Gastrocnemius medialis (tissue), 4 donors: ENCODE results near the gene DCC. TPM values are rescaled to one million over a fixed set of nuclear protein-coding genes. Genes with fewer than 3 reads are reported as not detected.

ENCODE experiments used
- ATAC-seq, 2 donors: fragments of 150-250 bp; one replicate each; pipeline ENCODE4 v1.9.1; 2016
- DNase-seq, 2 donors: peaks; one replicate each; pipeline ENCODE4 v3.0.0-alpha.2; 2019
- H3K27ac ChIP-seq, 4 donors: fragments of 200-600 bp; sonication (generic); 1 replicate in 1 of 4; 2 replicates in 3 of 4; pipeline ENCODE4 v1.5.1; 2016 to 2018; ENCODE audit warnings: mild to moderate bottlenecking in 2 of 4, moderate library complexity in 1 of 4
- H3K27me3 ChIP-seq, 3 donors: fragments of 200-600 bp; sonication (generic) in 2 of 3; 1 replicate in 1 of 3; 2 replicates in 2 of 3; pipeline versions ENCODE4 v1.5.1 to v1.6.0; 2016 to 2019; ENCODE audit warnings: mild to moderate bottlenecking in 1 of 3, moderate library complexity in 1 of 3
- H3K36me3 ChIP-seq, 2 donors: fragments of 200-600 bp; sonication (generic) in 1 of 2; one replicate each; pipeline ENCODE4 v1.5.1; 2017 to 2018
- H3K4me1 ChIP-seq, 2 donors: fragments of 200-600 bp; sonication (generic) in 1 of 2; one replicate each; pipeline ENCODE4 v1.5.1; 2016 to 2017; ENCODE audit warnings: mild to moderate bottlenecking in 2 of 2
- H3K4me3 ChIP-seq, 4 donors: fragments of 200-600 bp; sonication (generic) in 3 of 4; 1 replicate in 1 of 4; 2 replicates in 3 of 4; pipeline ENCODE4 v1.5.1; 2016 to 2019; ENCODE audit warnings: mild to moderate bottlenecking in 2 of 4
- H3K9me3 ChIP-seq, 3 donors: fragments of 200-600 bp; sonication (generic) in 2 of 3; 1 replicate in 1 of 3; 2 replicates in 2 of 3; pipeline ENCODE4 v1.5.1; 2016 to 2019
- POLR2A ChIP-seq, 2 donors: fragments of 450-650 bp; IDR thresholded peaks; one replicate each; pipeline ENCODE4 v1.6.1; 2017; ENCODE audit warnings: antibody characterized with exemption in 2 of 2, mild to moderate bottlenecking in 2 of 2, moderate library complexity in 2 of 2
- in situ Hi-C, 4 donors: fragments of 200-750 bp; cut with MboI; loops; one replicate each; pipeline versions ENCODE4 v1.15.0 to v1.8.0; 2017; ENCODE audit warnings: low sequenced_read_pairs in 4 of 4
- intact Hi-C: fragments of 100-400 bp; cut with DNase I; formaldehyde crosslinking; loops from one replicate; pipeline ENCODE4 v1.15.1; 2023; ENCODE audit warnings: low total_unique reads
- total RNA-seq, 4 donors: library from RNA; depleted of rRNA; stranded (reverse); fragments of >200 nt; gene quantifications; one replicate each; pipeline versions ENCODE4 v1.1.0 to v1.2.3, GENCODE V29; 2016
- TF ChIP-seq, protein P1 (sequence below), 5 experiments: fragments of 450-650 bp in 3 of 5; fragments of 200-600 bp in 2 of 5; sonication (generic) in 2 of 5; IDR thresholded peaks in 4 of 5; conservative IDR thresholded peaks in 1 of 5; 1 replicate in 4 of 5; 2 replicates in 1 of 5; pipeline ENCODE4 v1.5.1; 2016 to 2019; ENCODE audit warnings: antibody characterized with exemption in 5 of 5, mild to moderate bottlenecking in 3 of 5, moderate library complexity in 3 of 5

The DCC gene
- total RNA-seq, 4 donors from 2014 or later: not detected

DNA sequence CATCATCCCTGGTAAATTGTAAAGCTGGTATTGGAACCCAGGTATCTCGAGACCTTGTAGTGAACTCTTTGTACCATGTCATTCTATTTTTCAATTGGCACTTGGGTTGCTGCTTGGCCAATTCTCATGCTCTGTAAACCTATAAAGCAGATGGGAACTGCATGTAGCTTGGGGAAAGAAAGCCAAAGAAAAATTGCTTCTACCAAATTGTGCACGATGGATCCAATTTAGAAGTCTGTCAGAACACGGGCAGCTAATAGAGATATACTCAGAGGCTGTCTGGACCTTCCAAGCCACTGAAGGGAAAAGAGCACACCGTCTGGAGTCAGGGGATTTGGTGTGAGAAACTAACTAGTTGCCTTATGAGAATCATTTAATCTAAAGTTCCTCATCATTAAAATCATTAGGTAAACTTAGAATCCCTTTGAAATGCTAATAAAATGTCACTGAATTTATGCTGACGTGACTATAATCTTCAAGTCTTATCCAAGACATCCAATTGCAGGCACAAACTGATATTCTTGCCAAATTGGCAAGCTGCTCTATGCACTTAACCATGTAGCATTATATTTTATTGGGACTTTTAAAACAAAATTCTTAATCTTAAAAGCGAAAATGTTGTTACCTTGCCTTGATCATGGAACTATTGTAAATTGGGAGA lies 206.8 kb downstream of the DCC start:
- ATAC-seq: no peak
- intact Hi-C loops (no loop called here), in situ Hi-C loops (no loop called here)
- Histone ChIP-seq H3K4me1 (no peaks in the 10 kb centered on the region), H3K36me3 (no peaks in the 10 kb centered on the region), H3K27ac (no peak overlapping the region), H3K9me3 (no peaks in the 10 kb centered on the region), H3K4me3 (no peak overlapping the region), H3K27me3 (no peaks in the 10 kb centered on the region)
- TF ChIP-seq, protein P1, sequence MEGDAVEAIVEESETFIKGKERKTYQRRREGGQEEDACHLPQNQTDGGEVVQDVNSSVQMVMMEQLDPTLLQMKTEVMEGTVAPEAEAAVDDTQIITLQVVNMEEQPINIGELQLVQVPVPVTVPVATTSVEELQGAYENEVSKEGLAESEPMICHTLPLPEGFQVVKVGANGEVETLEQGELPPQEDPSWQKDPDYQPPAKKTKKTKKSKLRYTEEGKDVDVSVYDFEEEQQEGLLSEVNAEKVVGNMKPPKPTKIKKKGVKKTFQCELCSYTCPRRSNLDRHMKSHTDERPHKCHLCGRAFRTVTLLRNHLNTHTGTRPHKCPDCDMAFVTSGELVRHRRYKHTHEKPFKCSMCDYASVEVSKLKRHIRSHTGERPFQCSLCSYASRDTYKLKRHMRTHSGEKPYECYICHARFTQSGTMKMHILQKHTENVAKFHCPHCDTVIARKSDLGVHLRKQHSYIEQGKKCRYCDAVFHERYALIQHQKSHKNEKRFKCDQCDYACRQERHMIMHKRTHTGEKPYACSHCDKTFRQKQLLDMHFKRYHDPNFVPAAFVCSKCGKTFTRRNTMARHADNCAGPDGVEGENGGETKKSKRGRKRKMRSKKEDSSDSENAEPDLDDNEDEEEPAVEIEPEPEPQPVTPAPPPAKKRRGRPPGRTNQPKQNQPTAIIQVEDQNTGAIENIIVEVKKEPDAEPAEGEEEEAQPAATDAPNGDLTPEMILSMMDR (IDR thresholded peaks at IDR 0.05 in 4 of 5, conservative IDR thresholded peaks at IDR 0.05 in 1 of 5): no peak
- TF ChIP-seq POLR2A (IDR thresholded peaks at IDR 0.05): no peak
- DNase-seq: no peak

DNA sequence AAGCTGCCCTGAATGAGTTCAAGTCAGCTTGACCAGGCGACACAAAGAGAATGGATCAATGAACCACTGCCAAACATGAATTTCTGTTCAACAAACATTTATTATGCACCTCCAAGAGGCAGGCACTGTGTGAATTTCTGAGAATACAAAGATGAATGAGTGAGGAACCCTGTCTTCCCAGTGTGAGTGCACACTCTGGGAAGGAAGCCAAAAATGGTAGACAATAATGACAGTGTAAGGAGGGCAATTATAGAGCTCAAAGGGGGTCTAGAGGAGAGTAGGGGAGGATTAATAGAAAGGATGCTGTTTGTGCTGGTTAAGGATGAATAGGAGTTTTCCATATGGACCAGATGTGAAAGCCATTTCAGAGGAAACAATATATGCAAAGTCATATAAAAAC lies 213.4 kb downstream of the DCC start:
- H3K4me1 ChIP-seq: no peaks in the 10 kb centered on the region
- no peak for ATAC-seq
- H3K36me3 ChIP-seq: no peaks in the 10 kb centered on the region
- intact Hi-C loops (no loop called here), in situ Hi-C loops (no loop called here)
- H3K27ac ChIP-seq: no peak overlapping the region
- H3K4me3 ChIP-seq: no peak overlapping the region
- no peaks in the 10 kb centered on the region for H3K27me3 ChIP-seq
- no peaks in the 10 kb centered on the region for H3K9me3 ChIP-seq
- TF ChIP-seq, protein P1 (IDR thresholded peaks at IDR 0.05 in 4 of 5, conservative IDR thresholded peaks at IDR 0.05 in 1 of 5): no peak
- no peak for TF ChIP-seq POLR2A (IDR thresholded peaks at IDR 0.05)
- DNase-seq: no peak

DNA sequence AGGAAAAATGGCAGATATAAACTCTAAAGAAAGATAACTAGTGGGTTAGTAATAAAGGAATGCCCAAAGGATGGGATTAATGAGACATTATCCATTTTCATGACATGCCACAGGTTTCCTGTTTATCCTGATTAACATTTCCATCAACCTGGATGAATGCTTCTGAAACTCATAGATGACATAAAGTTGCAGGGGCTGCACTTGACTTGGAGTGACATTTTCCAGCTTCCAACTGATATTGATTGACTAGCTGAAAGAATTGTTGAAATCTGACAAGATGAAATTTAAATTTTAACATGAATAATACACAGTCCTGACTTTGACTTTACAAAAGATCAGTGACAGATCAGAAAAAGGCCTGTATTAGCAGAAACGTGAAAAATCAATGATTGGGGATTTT lies 214.2 kb downstream of the DCC start:
- H3K36me3 ChIP-seq: no peaks in the 10 kb centered on the region
- H3K27me3 ChIP-seq: no peaks in the 10 kb centered on the region
- DNase-seq: no peak
- no peak overlapping the region for H3K27ac ChIP-seq
- intact Hi-C loops (no loop called here), in situ Hi-C loops (no loop called here)
- H3K9me3 ChIP-seq: no peaks in the 10 kb centered on the region
- no peak overlapping the region for H3K4me3 ChIP-seq
- TF ChIP-seq, protein P1 (IDR thresholded peaks at IDR 0.05 in 4 of 5, conservative IDR thresholded peaks at IDR 0.05 in 1 of 5): no peak
- no peak for TF ChIP-seq POLR2A (IDR thresholded peaks at IDR 0.05)
- no peak for ATAC-seq
- no peaks in the 10 kb centered on the region for H3K4me1 ChIP-seq

DNA sequence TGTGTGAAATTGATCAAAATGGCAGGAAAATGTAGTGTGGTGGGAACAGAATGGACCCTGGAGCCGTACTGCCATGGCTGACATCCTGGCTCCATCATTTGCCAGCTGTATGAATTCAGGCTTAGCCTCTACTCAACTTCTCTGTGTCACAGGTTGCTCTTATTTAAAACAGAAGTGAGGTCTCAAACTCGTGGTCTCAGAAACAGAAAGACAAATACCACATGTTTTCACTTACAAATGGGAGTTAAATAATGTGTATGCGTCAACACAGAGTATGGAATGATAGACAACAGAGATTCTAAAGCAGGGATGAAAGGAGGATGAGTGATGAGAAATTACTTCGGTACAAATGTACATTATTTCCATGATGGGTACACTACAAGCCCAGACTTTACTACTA lies 227.4 kb downstream of the DCC start:
- H3K27ac ChIP-seq: no peak overlapping the region
- in situ Hi-C loops (no loop called here), intact Hi-C loops (no loop called here)
- no peaks in the 10 kb centered on the region for H3K27me3 ChIP-seq
- no peaks in the 10 kb centered on the region for H3K9me3 ChIP-seq
- no peaks in the 10 kb centered on the region for H3K4me1 ChIP-seq
- DNase-seq (no peak), ATAC-seq (no peak)
- no peaks in the 10 kb centered on the region for H3K36me3 ChIP-seq
- no peak overlapping the region for H3K4me3 ChIP-seq
- TF ChIP-seq, protein P1 (IDR thresholded peaks at IDR 0.05 in 4 of 5, conservative IDR thresholded peaks at IDR 0.05 in 1 of 5): no peak
- TF ChIP-seq POLR2A (IDR thresholded peaks at IDR 0.05): no peak

DNA sequence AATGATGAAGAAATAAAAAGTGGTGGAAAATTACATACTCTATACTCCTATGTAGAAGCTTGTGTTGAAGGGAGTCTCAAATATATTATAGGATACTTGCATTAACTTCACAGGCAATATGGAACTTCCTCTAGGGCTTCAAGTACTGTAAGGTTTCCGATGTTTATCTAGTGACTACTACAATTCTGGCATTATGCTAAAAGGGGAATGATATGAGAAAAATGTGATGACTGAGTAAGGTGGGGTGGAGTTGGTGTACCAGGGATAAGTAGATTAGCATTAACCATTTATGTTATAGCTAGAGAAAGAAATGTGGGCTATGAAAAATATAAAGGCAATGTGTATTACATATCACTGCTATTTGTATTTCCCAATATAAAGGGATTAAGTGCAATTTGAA lies 229.5 kb downstream of the DCC start:
- no peak for TF ChIP-seq POLR2A (IDR thresholded peaks at IDR 0.05)
- TF ChIP-seq, protein P1 (IDR thresholded peaks at IDR 0.05 in 4 of 5, conservative IDR thresholded peaks at IDR 0.05 in 1 of 5): no peak
- no peak overlapping the region for H3K4me3 ChIP-seq
- no peak for ATAC-seq
- no peak overlapping the region for H3K27ac ChIP-seq
- in situ Hi-C loops (no loop called here), intact Hi-C loops (no loop called here)
- H3K4me1 ChIP-seq: no peaks in the 10 kb centered on the region
- H3K27me3 ChIP-seq: no peaks in the 10 kb centered on the region
- no peaks in the 10 kb centered on the region for H3K9me3 ChIP-seq
- no peaks in the 10 kb centered on the region for H3K36me3 ChIP-seq
- no peak for DNase-seq
